Stimulated activated CD4-positive, alpha-beta T cell treated with anti-CD3 and anti-CD28 coated beads, Interleukin-1b, Interleukin-23, amount 100 ng/mL, for 48 hours (primary cell): ENCODE data around the gene ITGA1.

Experiments
- DNase-seq: peaks from one replicate; pipeline ENCODE4 v3.0.0-alpha.2; 2020

ITGA1 gene

GRCh38 chr5:52869391-52869790 is 81.7 kb downstream of the ITGA1 start:
- no peak for DNase-seq

- no peak for DNase-seq
Observed at GRCh38 chr5:52870448-52870847, 82.7 kb downstream of the ITGA1 start.

- no peak for DNase-seq
Observed at GRCh38 chr5:52875827-52876226, 88.1 kb downstream of the ITGA1 start.

- no peak for DNase-seq
Observed at GRCh38 chr5:52876456-52876855, 88.7 kb downstream of the ITGA1 start.

GRCh38 chr5:52878656-52879055 is 90.9 kb downstream of the ITGA1 start:
- no peak for DNase-seq

GRCh38 chr5:52880541-52880940 is 92.8 kb downstream of the ITGA1 start:
- no peak for DNase-seq

- DNase-seq, result no peak
Observed at GRCh38 chr5:52881468-52881867, 93.8 kb downstream of the ITGA1 start.

GRCh38 chr5:52883110-52883509 is 95.4 kb downstream of the ITGA1 start:
- DNase-seq, result no peak

- no peak for DNase-seq
Observed at GRCh38 chr5:52884453-52884852, 96.7 kb downstream of the ITGA1 start.

GRCh38 chr5:52885614-52886013 is 97.9 kb downstream of the ITGA1 start:
- no peak for DNase-seq

- DNase-seq, result no peak
Observed at GRCh38 chr5:52886206-52886605, 98.5 kb downstream of the ITGA1 start.

GRCh38 chr5:52887066-52887465 is 99.3 kb downstream of the ITGA1 start:
- DNase-seq, result no peak

- DNase-seq, result no peak
Observed at GRCh38 chr5:52888363-52888762, 100.6 kb downstream of the ITGA1 start.

- no peak for DNase-seq
Observed at GRCh38 chr5:52892242-52892878, 104.6 kb downstream of the ITGA1 start.

GRCh38 chr5:52893105-52893504 is 105.4 kb downstream of the ITGA1 start:
- DNase-seq, result no peak

GRCh38 chr5:52893863-52894262 is 106.1 kb downstream of the ITGA1 start:
- DNase-seq, result no peak

GRCh38 chr5:52894451-52894850 is 106.7 kb downstream of the ITGA1 start:
- no peak for DNase-seq

- DNase-seq, result no peak
Observed at GRCh38 chr5:52895075-52895474, 107.4 kb downstream of the ITGA1 start.

- no peak for DNase-seq
Observed at GRCh38 chr5:52895572-52896413, 108.1 kb downstream of the ITGA1 start.

GRCh38 chr5:52896534-52897237 is 109.0 kb downstream of the ITGA1 start:
- DNase-seq, result no peak

- DNase-seq, result no peak
Observed at GRCh38 chr5:52897238-52897614, 109.5 kb downstream of the ITGA1 start.

GRCh38 chr5:52898961-52899680 is 111.4 kb downstream of the ITGA1 start:
- no peak for DNase-seq

GRCh38 chr5:52903142-52903541 is 115.4 kb downstream of the ITGA1 start:
- no peak for DNase-seq
